GM21381 (cell line): Measurements from ENCODE around the gene HMGN2.

Experiments used
- ATAC-seq: cut with Tn5 transposase; IDR thresholded peaks from one replicate; pipeline ENCODE4 v1.9.1; 2021; ENCODE audit warnings: mild to moderate bottlenecking, moderate library complexity; ENCODE audit not compliant: unreplicated experiment

The HMGN2 gene

DNA sequence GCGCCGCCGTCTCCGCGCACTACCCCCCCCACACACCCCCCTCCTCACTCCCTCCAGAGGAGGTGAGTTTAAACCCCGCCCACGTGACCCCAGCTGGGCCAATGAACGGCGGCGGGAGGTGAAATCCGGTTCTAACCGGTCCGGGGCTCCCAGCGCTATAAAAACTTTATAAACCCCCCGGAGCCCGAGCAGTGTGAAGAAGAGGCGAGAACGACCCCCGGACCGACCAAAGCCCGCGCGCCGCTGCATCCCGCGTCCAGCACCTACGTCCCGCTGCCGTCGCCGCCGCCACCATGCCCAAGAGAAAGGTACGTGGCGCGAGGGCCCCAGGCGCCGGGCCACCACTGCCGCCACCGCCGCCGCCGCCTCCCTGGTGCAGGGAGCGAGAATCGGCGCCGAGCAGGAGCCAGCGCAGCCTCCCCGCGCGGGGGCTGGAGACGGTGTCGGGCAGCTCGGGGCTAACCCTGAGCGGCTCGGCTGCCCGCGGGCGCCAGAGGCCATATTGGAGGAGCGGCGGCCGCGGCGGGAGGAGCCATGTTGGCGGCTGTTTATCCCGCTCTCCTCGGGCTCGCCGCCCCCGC is at the start of gene HMGN2:
TSS of gene HMGN2 (plus strand) at position 121 of the 581 bp plus-strand sequence. CDS start at position 294, 173 bp downstream.
- peak; percentile 46 for ATAC-seq

DNA sequence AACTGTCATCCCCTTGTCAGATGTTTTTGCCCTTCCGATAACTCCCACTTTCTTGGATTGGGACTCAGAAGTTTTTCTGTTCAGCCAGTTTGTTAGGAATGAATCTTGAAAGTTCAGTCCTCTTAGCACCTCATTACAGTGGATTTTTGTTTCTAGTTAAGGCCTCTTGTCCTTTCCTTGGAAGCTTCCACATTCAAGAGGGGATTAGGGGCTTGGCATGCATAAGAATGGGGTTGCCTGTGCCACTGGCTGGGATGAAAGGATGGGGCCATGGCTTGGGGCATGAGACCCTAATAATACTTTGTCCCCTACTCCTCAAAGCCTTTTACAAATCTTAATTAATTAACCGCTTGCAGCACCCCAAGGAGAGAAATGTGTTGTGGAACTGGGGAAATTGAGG is 42.5 kb upstream of the HMGN2 start:
- no peak for ATAC-seq

DNA sequence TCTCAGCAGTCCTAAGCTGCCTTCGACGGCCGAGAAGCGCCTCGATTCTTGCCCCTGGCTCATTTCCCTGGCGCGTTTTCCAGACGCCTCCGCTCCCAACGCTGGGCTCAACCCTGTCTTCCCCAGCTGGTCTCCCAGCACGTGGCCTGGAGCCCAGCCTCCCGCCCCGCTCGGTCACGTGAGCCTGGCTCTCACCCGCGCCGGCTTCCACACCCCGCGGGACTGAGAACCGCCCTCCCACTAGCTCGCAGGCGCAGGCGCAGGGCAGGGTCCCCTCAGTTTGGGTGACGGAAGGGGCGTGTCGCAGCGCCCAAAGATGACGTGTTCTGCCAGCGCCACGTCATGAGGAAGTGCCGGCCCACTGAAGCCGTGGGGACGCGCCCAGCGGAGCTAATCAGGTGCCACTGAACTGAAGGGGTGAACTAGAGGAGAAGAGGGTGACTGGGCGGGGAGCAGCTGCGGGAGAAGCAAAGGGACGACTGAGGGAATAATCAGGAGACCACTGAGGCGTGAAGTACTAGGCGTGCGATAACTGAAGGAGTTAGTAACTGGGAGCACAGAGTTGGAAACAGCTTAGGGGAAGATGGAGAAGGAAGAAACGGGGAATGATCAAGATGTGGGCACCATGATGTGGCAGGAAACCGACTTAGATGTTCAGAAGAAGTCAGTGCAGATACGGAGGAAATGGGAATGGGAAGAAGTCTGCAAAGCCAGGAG is 40.1 kb upstream of the HMGN2 start, which contains the start of gene DHDDS:
TSS of gene DHDDS (plus strand) at position 343 of the 717 bp plus-strand sequence. CDS start 625 bp downstream, outside the sequence.
- ATAC-seq: peak; percentile 93

GRCh38 chr1:26432793-26433192 is 39.4 kb upstream of the HMGN2 start:
- ATAC-seq: no peak

- no peak for ATAC-seq
These were observed 38.0 kb upstream of the HMGN2 start for GRCh38 chr1:26434161-26434752.

DNA sequence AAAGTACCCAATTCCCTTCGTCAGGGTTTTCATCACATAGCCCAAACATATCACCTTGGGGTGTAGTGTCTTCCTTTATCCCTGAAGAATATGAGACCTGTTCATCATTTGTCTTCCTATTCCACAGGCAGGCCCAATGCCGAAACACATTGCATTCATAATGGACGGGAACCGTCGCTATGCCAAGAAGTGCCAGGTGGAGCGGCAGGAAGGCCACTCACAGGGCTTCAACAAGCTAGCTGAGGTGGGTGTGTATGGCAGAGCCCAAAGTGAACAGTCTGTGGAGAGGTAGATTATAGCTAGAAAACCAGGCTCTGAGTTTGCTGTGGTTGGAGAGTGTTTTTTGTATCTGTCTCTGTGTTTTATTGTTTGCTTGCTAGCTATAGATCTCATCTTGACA is 34.2 kb upstream of the HMGN2 start:
- no peak for ATAC-seq

DNA sequence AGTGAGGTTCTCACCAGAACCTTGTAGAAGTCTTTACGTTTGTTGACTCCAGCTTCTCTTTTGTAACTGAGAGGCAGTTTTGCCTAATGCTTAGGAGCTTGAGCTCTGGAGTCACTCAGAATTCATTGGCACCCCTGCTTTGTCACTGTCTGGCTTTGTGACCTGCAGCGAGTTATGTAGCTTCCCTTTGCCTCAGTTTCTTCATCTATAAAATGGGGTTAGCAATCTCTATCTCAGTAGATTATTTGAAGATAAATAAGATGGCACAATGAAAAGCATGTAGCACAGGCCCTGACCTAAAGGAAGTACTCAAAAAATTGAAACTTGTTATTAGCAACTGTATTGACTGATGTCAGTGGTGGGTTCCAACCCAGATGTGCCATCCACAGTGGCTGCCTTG is 32.0 kb upstream of the HMGN2 start:
- no peak for ATAC-seq

- no peak for ATAC-seq
These were observed 22.4 kb upstream of the HMGN2 start for GRCh38 chr1:26449868-26450267.

DNA sequence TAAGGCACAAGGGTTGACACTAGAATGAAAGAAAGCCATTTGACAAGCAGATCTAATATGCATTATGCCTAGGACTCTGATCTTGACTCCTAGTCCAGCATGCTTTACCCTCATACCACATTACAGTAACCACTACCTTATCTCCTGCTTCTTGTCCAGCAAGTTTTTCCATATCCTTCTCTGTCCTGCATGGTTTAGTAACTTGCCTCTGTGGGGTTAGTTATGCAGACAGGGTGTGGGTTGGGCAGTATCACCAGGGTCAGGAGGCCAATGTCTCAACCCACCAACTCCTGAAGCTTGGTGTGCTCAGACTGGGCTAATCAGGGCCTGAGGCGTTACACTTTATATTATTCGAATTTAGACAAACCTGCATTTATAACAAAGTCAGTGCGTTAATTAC is 21.3 kb upstream of the HMGN2 start:
- ATAC-seq: no peak

DNA sequence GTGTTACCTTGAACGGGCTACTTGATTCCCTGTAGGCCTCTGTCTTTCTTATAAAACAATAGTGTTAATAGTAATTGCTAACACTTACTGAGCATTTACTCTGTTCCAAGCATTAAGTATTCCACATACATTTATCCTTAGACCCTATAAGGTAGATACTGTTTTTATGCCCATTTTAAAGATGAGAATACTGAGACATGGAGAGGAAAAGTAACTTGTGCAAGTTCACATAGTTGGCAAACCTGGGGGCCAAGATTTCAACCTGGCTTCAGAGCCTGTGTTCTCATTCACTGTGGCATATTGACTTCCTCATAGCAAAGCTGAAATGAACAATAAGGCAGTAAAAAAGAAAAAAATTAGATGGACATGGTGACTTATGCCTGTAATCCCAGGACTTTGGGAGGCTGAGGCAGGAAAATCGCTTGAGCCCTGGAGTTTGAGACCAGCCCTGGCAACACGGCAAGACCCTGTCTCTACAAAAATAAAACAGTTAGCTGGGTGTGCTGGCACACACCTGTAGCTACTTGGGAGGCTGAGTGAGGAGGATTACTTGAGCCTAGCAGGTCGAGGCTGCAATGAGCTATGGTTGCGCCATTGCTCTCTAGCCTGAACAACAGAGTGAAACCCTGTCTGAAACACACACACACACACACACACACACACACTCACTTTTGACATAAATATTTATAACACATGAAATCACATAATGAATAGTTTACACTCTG is 19.6 kb upstream of the HMGN2 start:
- ATAC-seq: no peak

GRCh38 chr1:26459148-26459547 is 13.1 kb upstream of the HMGN2 start:
- ATAC-seq: no peak

GRCh38 chr1:26459573-26460031 is 12.6 kb upstream of the HMGN2 start:
- no peak for ATAC-seq

DNA sequence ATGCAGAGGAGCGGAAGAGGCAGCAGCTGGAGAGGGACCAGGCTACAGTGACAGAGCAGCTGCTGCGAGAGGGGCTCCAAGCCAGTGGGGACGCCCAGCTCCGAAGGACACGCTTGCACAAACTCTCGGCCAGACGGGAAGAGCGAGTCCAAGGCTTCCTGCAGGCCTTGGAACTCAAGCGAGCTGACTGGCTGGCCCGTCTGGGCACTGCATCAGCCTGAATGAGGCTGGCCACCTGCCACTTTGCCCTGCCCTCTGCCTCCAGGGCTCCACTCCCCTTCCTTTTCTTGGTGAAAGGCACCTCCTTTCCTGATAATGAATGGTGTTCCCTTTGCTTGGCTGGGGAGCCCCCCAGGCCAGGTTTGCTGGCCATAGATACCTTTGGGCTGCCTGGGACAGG is 3.3 kb upstream of the HMGN2 start:
- no peak for ATAC-seq

DNA sequence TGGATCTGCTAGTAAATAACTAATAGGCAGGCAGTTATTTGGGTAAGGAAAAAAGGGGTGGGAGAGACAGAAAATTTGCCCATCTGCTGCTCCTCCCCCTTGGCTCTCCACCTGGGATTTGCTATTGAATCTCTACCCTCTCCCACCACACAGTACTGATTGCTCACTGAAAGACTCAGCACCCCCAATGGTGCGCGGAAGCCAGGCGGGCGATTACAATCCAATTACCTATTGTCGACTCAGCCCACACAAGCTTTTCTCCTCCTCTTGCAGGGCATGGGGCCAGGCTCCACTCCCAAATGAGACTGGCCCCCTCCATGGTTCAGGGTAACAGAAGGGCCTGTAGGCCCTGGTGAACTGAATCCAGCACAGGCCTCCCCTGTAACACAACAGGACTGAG is 2.7 kb upstream of the HMGN2 start:
- ATAC-seq: no peak

DNA sequence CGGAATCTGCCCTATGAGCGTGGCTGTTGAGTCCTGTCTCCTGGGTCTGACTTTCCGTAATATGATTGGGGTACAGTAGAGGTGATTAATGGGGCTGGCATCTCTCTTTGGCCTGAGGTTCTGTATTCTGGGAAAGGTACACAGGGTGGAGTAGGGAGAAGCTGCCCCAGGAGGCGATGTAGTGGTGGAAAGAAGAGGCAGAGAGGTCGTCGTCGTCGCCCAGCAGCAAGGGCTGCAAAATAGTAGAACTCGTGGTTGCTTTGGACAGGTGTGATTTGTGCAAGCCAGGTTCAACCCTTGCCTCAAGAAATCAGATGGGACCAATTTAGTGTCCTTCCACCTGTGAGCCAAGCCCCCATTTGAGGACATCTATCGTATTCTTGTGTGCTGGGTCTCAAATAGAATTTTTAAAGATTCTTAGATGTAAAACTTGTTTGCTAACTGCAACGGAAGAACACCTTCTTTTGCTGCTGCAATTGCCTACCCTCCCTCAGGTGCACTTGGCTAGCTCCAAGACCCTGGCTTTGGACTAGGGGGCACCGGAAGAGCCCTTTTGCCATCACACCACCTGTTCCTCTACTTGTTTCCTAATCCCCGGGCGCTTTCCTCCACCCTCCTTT is 1.3 kb upstream of the HMGN2 start:
- ATAC-seq: no peak

- peak; percentile 7 for ATAC-seq
These were observed 531 bp upstream of the HMGN2 start for GRCh38 chr1:26471498-26472319.

- peak; percentile 79 for ATAC-seq
These were observed 933 bp downstream of the HMGN2 start for GRCh38 chr1:26472901-26473845.

DNA sequence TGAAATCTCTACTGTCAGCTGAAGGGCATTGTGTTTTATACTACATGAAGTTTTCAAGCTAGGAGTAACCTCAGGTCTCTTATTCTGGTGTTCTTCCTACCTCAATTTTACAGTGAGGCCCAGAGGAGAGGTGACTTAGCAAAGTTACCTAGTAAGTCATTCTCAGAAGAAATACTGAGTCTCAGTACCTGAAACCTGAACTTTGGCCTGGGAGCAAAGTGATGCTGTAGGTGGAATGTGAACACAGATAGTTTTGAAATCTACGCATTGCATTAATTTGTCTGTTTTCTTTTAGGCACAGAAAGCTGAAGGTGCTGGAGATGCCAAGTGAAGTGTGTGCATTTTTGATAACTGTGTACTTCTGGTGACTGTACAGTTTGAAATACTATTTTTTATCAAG is 2.6 kb downstream of the HMGN2 start:
- ATAC-seq: no peak

- no peak for ATAC-seq
These were observed 3.7 kb downstream of the HMGN2 start for GRCh38 chr1:26475989-26476388.
